ENCODE measurements around the gene TECR.
A peak's percentile ranks its signal among the peaks of the same experiment; 100 is the strongest.
"Not testable (repeated sequence)": the region's sequence is repeated elsewhere in the genome, so short reads cannot be mapped to it uniquely, and the experiment has no call there.

Gene TECR

GRCh38 chr19:14562660-14563589 lies 33.5 kb downstream of the TECR start:
- DNase-seq, result no peak

DNA sequence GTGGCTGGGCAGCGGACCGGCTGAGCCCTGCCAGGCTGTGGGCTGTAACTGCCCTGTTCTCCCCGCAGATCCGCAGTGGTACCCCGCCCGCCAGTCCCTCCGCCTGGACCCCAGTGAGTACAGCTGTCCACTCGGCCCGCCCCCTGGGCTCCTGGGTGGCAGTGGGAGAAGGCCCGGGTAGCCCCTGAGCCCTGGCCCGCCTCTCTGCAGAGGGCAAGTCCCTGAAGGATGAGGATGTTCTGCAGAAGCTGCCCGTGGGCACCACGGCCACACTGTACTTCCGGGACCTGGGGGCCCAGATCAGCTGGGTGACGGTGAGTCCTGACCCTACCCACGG lies 34.2 kb downstream of the TECR start:
- no peak for DNase-seq

DNA sequence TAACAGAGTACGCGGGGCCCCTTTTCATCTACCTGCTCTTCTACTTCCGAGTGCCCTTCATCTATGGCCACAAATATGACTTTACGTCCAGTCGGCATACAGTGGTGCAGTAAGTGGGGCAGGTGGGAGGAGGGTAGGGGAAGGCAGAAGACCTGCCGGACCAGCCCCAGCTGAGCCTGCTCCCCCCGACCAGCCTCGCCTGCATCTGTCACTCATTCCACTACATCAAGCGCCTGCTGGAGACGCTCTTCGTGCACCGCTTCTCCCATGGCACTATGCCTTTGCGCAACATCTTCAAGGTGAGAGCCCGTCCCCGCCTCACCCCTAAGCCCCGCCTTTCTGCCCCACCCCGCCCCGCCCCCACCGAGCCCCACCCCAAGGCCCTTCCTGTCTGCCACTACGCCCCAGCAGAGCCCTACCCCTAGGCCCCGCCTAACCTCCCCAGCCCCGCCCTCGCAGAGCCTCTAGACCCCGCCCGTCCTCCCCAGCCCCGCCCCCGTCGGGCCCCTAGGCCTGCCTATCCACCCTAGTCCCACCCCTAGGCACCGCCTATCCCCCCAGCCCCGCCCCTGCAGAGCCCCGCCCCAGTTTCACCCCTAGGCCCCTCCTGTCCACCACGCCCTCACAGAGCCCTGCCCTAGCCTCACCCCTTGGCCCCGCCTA lies 34.7 kb downstream of the TECR start:
- no peak for DNase-seq

DNA sequence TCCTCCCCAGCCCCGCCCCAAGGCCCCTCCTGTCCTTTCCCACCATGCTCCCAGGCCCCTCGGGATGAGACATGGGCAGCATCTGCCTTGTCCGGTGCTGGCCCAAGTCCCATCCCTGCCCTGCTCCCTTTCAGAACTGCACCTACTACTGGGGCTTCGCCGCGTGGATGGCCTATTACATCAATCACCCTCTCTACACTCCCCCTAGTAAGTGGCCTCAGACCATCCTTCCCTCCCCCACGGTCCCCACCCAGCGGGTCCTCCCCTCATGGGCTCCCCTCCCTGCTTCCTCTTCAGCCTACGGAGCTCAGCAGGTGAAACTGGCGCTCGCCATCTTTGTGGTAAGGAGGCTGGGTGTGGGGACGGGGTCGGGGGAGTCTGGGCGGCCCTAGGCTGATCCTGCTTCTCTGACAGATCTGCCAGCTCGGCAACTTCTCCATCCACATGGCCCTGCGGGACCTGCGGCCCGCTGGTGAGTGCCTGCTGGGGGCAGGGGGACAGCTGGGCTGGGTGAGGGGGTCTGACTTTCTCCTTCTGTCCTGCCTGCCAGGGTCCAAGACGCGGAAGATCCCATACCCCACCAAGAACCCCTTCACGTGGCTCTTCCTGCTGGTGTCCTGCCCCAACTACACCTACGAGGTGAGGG lies 35.4 kb downstream of the TECR start:
- not testable (repeated sequence) for DNase-seq

- no peak for DNase-seq
These were observed 35.9 kb downstream of the TECR start for GRCh38 chr19:14565298-14565679.

- no peak for DNase-seq
These were observed 36.6 kb downstream of the TECR start for GRCh38 chr19:14565765-14566711.

- DNase-seq, result no peak
These were observed 37.3 kb downstream of the TECR start for GRCh38 chr19:14566712-14567077.

DNA sequence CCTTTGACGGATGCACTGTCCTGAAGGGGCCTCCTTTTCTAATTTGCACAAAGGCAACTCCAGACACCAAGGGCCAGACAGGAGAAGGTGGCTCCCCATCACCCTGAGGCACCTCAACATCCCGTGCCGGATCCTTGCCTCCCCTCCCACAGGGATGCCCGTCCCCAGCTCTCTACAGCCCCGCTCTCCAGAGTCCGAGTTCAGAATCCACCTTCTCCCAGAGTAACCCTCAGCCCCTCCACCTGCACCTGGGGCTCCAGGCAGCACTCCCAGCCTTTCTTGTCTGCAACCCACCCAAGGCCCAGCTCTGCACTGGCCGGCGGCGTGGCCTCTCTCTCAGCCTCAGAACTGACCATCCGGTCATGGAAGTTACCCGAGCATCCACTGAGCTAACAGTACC lies 37.7 kb downstream of the TECR start:
- no peak for DNase-seq

DNA sequence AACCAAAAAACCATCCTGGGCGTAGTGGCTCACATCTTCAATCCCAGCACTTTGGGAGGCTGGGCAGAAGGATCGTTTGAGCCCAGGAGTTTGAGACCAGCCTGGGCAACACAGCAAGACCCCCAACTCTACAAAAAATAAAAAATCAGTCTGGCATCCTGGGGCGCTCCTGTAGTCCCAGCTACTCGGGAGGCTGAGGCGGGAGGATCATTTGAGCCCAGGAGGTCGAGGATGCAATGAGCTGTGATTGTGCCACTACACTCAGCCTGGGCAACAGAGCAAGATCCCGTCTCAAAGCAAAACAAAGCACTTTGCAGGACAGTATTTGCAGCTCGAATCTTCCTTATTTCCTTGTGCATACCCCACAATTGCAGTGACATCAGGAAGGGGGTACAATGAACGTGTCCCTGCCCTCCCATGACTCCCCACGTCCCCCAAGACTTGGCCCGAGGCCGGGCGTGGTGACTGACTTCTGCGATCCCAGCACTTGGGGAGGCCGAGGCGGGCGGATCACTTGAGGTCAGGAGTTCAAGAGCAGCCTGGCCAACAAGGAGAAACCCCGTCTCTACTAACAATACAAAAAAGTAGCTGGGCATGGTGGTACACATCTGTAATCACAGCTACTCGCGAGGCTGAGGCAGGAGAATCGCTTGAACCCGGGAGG lies 41.6 kb downstream of the TECR start:
- no peak for DNase-seq

DNA sequence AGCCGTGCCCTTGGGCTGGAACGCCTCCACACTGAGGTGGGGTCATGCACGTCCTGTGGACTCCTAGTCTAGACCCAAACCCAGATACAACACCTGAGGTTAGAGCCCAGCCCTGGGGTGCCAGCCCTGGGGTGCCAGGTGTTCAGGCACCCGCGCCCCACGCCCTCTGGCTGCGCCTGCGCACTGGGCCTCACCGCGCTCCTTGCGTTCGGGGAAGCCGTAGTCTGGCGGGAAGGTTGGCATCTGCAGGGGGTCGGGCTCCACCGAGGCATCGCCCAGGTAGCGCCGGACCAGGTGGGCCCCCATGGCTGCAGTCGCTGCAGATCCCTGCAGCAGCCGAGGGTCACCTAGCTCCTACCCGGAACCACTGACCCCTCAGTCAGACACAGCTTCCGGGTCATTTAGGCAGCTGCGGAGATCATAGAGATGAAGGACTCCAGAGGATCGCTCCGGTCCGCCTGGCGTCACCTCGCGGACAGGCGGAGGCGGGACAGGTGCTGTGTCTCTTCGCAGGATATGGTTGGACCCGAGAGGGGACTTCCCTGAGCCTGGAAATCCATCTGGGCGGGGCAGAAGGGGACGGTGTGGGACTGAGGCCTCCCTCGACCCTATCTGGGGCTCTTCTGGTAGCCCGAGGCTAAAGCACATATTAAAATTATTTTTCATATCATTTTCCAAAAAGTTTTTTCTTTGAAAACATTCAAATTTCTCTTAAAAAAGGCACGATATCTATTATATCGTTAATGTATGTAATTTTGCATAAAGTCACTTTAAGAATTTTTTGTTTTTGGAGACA lies 42.5 kb downstream of the TECR start, which contains the start of gene NDUFB7:
NDUFB7 (minus strand) TSS at position 372 of the 796 bp plus-strand sequence; CDS start at position 306, 66 bp downstream.
- peak; percentile 85 for DNase-seq

DNA sequence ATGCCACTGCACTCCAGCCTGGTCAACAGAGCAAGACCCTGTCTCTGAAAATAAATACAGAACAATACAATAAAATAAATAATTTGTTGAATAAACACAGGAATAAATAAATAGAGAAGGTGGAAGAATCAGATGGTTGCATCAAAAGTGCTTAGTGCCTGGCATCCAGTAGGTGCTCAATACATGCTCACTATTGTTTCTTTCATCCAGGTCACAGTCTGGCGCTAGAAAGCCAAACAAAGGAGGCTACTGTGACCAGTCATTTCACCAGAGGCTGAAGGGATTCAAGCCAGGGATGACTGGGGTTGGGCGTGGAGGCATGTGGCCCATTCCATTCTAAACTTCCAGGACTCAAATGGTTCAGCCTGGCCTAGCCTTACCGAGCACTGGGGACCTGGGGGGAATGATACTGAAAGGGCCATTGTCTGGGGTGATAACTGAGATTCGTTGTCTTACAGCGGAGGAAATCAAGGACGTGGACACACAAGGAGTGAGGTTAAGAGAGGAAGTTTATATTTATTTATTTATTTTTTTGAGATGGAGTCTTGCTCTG lies 46.1 kb downstream of the TECR start:
- no peak for DNase-seq

- no peak for DNase-seq
These were observed 47.0 kb downstream of the TECR start for GRCh38 chr19:14576363-14576762.

DNA sequence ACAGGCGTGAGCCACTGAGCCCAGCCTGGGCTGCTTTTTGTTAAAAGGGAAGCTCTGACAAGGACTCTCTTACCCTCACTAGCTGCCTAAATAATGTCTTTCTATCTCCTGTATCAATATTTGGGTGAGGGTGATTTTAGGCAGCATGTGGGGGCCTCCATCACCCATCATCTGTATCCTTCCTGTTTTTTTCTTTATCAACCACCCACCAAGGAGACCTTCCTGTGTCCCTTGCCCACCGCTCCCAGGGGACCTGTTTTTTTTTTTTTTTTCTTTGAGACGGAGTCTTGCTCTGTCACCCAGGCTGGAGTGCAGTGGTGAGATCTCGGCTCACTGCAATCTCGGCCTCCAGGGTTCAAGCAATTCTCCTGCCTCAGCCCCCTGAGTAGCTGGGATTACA lies 47.9 kb downstream of the TECR start:
- no peak for DNase-seq

DNA sequence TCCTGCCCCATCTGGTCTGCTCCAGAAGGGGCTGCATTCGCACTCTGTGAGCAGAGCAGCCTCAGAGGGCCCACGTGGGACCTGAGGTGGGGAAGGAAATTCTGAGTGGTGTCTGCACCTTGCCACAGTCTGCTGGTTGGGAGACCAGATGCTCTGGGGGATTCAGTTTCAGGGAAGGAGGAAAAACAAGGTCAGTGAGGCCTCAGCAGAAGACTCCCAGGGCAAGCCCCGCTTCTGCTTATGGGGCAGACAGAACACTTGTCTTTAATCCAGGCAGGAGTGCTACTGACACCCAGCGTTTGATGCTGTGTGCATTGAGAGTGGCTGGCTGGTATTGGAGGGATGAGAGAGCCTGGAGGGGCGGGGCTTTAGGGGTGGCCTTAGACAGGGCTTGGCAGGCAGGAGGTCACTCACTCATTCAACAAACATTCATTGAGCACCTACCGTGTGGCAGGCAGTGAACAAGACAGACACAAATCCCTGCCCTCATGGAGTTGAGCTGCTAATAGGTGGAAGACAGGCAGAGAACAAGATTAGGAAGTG lies 48.6 kb downstream of the TECR start:
- DNase-seq, result no peak

DNA sequence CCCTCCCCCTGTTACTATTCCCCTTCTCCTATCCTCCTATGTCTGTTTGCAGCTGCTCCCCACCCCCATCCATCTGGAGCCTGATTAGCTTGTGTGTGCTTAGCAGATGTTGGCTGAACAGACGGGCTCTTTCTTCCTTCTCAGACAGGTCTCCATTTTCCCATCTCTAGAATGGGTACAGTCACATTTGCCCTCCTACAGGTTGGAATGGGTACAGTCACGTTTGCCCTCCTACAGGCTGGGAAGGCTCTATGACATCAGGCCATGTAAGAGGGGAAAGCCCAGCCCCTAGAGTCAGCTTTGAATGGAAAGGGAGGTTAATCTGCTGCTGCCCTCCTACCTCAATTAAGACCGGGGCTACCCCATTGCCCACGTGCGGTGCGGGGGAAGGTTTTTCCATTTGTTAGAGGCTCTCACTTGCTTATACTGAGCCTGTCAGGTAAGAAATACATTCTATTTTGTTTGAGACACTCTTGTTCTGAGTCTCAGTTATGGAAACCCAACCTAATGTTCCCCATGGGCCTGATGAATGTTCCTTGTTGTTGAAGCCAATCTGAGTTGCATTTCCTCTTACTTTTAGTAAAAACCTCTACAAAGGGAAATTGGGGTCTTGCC lies 51.3 kb downstream of the TECR start:
- no peak for DNase-seq

DNA sequence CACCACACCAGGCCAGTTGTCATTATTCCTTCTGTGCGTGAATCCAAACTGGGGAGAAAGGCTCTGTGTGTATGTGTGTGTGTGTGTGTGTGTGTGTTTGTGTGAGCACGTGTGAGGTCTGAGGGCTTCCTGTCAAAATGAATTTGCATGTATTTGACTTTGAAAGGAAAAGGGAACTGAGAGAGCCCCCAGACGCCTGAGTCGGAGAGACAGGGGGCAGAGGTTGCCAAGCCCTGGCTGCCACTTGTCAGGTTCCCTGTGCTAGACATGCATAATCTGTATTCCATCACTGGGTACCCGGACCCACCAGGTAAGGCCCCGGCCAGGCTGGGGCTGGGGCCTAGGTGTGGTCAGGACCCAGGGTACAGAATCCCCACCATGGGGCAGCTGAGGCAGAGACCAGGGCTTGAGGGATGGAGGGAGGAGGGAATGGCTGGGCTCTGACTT lies 53.5 kb downstream of the TECR start, which contains the start of gene CLEC17A:
CLEC17A (plus strand) TSS at position 191 of the 447 bp plus-strand sequence; CDS start at position 268, 77 bp downstream.
- no peak for DNase-seq

GRCh38 chr19:14584372-14584771 lies 55.0 kb downstream of the TECR start:
- not testable (repeated sequence) for DNase-seq

DNA sequence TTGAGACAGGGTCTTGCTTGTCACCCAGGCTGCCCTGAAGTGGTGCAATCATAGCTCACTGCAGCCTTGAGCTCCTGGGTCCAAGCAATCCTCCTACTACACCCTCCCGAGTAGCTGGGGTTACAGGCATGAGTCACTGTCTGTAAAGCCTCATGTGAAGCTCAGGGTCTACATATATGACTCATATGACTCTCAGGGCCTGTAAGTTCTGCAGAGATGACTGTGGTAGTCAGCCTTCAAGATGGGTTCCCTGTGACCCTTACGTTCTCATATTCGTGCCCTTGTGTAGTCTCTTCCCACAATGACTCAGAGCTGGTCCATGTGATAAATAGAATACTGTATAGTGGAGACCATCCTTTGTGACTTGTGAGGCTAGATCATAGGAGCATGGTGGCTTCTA lies 55.8 kb downstream of the TECR start:
- not testable (repeated sequence) for DNase-seq

DNA sequence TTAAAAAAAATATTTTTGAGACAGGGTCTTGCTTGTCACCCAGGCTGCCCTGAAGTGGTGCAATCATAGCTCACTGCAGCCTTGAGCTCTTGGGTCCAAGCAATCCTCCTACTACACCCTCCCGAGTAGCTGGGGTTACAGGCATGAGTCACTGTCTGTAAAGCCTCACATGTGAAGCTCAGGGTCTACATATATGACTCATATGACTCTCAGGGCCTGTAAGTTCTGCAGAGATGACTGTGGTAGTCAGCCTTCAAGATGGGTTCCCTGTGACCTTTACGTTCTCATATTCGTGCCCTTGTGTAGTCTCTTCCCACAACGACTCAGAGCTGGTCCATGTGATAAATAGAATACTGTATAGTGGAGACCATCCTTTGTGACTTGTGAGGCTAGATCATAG lies 60.0 kb downstream of the TECR start:
- DNase-seq, result not testable (repeated sequence)

- no peak for DNase-seq
These were observed 66.2 kb downstream of the TECR start for GRCh38 chr19:14595558-14595957.
